ENCODE measurements around the gene CRIP2.

The CRIP2 gene

GRCh38 chr14:105455766-105456660 is 18.6 kb upstream of the CRIP2 start:
- no peak for TF ChIP-seq EZH2 (IDR thresholded peaks at IDR 0.05; ENCODE audit: borderline replicate concordance, low read length)
- no peak overlapping the region for H3K4me2 ChIP-seq (ENCODE audit: low read length)
- H3F3A ChIP-seq (ENCODE audit: insufficient read depth, low read length): no peaks in the 10 kb centered on the region
- no peak overlapping the region for H3K9ac ChIP-seq (ENCODE audit: low read length)
- H3K9me2 ChIP-seq (ENCODE audit: low read depth, low read length): no peaks in the 10 kb centered on the region
- H3K27me3 ChIP-seq (ENCODE audit: insufficient read depth, low read length): no peaks in the 10 kb centered on the region
- H2AFZ ChIP-seq (ENCODE audit: low read length): no peak overlapping the region
- no peaks in the 10 kb centered on the region for H3K9me3 ChIP-seq (ENCODE audit: low read length)
- H3K4me3 ChIP-seq (ENCODE audit: low read depth, low read length, poor library complexity, severe bottlenecking): no peak overlapping the region
- H3K79me2 ChIP-seq (ENCODE audit: insufficient read depth, low read length): no peaks in the 10 kb centered on the region
- H3K36me3 ChIP-seq (ENCODE audit: insufficient read depth, low read length): peaks cover 83% of the 10 kb centered on the region
- H4K20me1 ChIP-seq (ENCODE audit: insufficient read depth, low read length): no peaks in the 10 kb centered on the region
- no peaks in the 10 kb centered on the region for H3K4me1 ChIP-seq (ENCODE audit: insufficient read depth, low read length, severe bottlenecking)
- no peak overlapping the region for H3K27ac ChIP-seq (ENCODE audit: low read depth, low read length, poor library complexity, severe bottlenecking)

GRCh38 chr14:105456736-105457617 is 17.6 kb upstream of the CRIP2 start:
- H3K79me2 ChIP-seq (ENCODE audit: insufficient read depth, low read length): no peaks in the 10 kb centered on the region
- H3K27me3 ChIP-seq (ENCODE audit: insufficient read depth, low read length): no peaks in the 10 kb centered on the region
- H3K4me2 ChIP-seq (ENCODE audit: low read length): no peak overlapping the region
- H3K4me1 ChIP-seq (ENCODE audit: insufficient read depth, low read length, severe bottlenecking): no peaks in the 10 kb centered on the region
- H4K20me1 ChIP-seq (ENCODE audit: insufficient read depth, low read length): no peaks in the 10 kb centered on the region
- no peak overlapping the region for H2AFZ ChIP-seq (ENCODE audit: low read length)
- no peaks in the 10 kb centered on the region for H3F3A ChIP-seq (ENCODE audit: insufficient read depth, low read length)
- H3K36me3 ChIP-seq (ENCODE audit: insufficient read depth, low read length): peaks cover 86% of the 10 kb centered on the region
- no peaks in the 10 kb centered on the region for H3K9me2 ChIP-seq (ENCODE audit: low read depth, low read length)
- no peak overlapping the region for H3K9ac ChIP-seq (ENCODE audit: low read length)
- H3K27ac ChIP-seq (ENCODE audit: low read depth, low read length, poor library complexity, severe bottlenecking): no peak overlapping the region
- no peak for TF ChIP-seq CTCF (IDR thresholded peaks at IDR 0.05; ENCODE audit: low read length)
- no peak for TF ChIP-seq EZH2 (IDR thresholded peaks at IDR 0.05; ENCODE audit: borderline replicate concordance, low read length)
- H3K4me3 ChIP-seq (ENCODE audit: low read depth, low read length, poor library complexity, severe bottlenecking): no peak overlapping the region
- H3K9me3 ChIP-seq (ENCODE audit: low read length): no peaks in the 10 kb centered on the region

GRCh38 chr14:105458010-105458409 is 16.6 kb upstream of the CRIP2 start:
- H3K4me1 ChIP-seq (ENCODE audit: insufficient read depth, low read length, severe bottlenecking): no peaks in the 10 kb centered on the region
- peaks cover 84% of the 10 kb centered on the region for H3K36me3 ChIP-seq (ENCODE audit: insufficient read depth, low read length)
- H3K4me3 ChIP-seq (ENCODE audit: low read depth, low read length, poor library complexity, severe bottlenecking): no peak overlapping the region
- no peaks in the 10 kb centered on the region for H3K9me2 ChIP-seq (ENCODE audit: low read depth, low read length)
- H3K27me3 ChIP-seq (ENCODE audit: insufficient read depth, low read length): no peaks in the 10 kb centered on the region
- no peak overlapping the region for H3K9ac ChIP-seq (ENCODE audit: low read length)
- TF ChIP-seq EZH2 (IDR thresholded peaks at IDR 0.05; ENCODE audit: borderline replicate concordance, low read length) (no peak), CTCF (IDR thresholded peaks at IDR 0.05; ENCODE audit: low read length) (no peak)
- H3K79me2 ChIP-seq (ENCODE audit: insufficient read depth, low read length): no peaks in the 10 kb centered on the region
- H4K20me1 ChIP-seq (ENCODE audit: insufficient read depth, low read length): no peaks in the 10 kb centered on the region
- no peak overlapping the region for H3K4me2 ChIP-seq (ENCODE audit: low read length)
- no peaks in the 10 kb centered on the region for H3F3A ChIP-seq (ENCODE audit: insufficient read depth, low read length)
- H3K9me3 ChIP-seq (ENCODE audit: low read length): no peaks in the 10 kb centered on the region
- no peak overlapping the region for H3K27ac ChIP-seq (ENCODE audit: low read depth, low read length, poor library complexity, severe bottlenecking)
- H2AFZ ChIP-seq (ENCODE audit: low read length): no peak overlapping the region
